ENCODE data around the gene CUL5.
"Not testable (repeated sequence)": the region's sequence is repeated elsewhere in the genome, so short reads cannot be mapped to it uniquely, and the experiment has no call there.

Gene CUL5

DNA sequence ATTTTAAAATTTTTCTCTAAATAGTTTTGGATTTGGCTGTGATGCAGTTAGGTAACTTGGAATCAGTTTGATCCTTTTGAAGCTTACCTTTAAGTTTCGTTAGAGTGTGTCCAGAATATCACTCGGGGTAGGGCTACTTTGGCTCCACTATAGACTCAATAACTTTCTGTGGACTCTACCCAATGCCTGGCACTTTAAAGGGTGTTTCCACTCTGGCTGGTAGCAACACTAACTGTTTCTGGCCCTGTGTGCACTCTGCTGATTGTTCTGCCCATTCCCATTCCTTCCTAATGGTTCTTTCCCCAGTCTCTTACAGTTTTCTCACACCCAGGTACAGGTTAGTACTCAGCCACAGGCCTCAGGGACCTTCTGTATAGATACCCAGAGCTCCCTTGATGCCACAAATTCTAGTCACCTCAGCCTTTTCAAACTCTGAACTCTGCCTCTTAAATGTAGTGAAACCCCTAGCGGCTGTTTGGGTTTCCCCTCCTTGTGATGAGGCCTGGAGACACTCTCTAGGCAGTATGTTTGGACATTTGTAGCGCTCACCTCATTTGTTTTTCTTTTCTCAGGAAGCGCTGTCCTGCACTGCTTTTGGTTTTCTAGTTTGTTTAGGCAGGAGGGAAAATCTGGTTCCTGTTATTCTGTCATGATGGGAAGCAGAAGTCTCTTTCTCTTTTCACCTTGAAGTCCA lies 16.8 kb downstream of the CUL5 start:
- no peak for DNase-seq (ENCODE audit: low spot score)

DNA sequence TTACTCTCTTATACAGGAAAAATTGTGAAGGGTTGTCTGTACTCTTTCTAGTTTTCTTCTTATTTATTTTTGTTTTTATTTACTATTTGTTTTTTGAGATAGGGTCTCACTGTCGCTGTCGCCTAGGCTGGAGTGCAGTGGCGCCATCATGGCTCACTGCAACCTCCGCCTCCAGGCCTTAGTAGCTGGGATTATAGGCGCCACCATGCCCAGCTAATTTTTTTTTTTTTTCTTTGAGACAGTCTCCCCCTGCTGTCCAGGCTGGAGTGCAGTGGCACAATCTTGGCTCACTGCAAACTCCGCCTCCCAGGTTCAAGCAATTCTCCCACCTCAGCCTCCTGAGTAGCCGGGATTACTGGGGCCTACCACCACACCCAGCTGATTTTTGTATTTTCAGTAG lies 18.4 kb downstream of the CUL5 start:
- DNase-seq (ENCODE audit: low spot score), result no peak

DNA sequence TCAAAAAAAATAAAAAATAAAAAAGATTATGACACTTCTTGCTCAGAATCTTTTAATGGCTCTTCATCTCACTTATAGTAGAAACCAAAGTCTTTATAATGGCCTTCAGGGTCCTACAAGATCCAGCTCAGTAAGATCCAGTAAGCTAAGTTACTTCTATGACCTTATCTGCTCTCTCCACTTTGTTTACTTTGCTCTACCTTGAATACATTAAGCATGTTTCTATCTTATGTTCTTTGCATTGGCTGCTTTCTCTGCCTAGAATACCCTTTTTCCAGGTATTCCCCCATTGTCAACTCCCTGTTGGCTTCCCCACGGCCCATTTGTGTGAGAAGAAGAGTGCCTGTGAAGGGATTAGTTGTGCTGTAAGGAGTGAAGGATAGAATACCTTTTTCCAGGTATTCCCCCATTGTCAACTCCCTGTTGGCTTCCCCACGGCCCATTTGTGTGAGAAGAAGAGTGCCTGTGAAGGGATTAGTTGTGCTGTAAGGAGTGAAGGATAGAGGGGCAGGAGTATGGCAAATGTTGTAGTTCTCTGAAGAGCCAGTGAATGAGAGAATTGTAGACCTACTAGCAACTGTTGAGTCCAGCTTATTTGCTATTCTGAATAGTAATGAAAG lies 20.2 kb downstream of the CUL5 start:
- DNase-seq (ENCODE audit: low spot score), result not testable (repeated sequence)

DNA sequence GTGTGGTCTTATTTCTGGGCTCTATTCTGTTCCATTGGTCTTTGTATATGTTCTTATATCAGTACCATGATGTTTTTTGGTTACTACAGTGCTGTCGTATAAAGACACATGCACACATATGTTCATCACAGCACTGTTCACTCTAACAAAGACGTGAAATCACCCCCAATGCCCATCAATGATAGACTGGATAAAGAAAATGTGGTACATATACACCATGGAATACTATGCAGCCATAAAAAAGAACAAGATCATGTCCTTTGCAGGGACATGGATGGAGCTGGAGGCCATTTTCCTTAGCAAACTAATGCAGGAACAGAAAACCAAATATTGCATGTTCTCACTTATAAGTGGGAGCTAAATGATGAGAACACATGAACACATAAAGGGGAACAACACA lies 22.9 kb downstream of the CUL5 start:
- not testable (repeated sequence) for DNase-seq (ENCODE audit: low spot score)

DNA sequence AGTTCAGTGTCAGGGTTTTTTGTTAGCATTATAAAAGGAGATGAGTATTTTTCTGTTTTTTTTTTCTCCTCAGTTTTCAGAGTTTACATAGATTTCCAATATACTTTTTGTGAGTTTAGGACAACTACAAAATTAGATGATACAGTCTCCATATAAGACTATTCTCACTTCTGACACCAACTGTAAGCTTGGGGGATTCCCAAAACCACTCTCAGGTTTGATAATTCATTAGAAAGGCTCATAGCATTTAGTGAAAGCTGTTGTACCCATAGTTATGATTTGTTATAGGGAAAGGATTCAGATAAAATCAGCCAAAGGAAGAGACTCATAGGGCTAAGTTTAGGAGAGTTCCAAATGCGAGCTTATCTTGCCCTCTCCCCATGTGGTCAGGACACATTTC lies 24.1 kb downstream of the CUL5 start:
- DNase-seq (ENCODE audit: low spot score), result no peak

DNA sequence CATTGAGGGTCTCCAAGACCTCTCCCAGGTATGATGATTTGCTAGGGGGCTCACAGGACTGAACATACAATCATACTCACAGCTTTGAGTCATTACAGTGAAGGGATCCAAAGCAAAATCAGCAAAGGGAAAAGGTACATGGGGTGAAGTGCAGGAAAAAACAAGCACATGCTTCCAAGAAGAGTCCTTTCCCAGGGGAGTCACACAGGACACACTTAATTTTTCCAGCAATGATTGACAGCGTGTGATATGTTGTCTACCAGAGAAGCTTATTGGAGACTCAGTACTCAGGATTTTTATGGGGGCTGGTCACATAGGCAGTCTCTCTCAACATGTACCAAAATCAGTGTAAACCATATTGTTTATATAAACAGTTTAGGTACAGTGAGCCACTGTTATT lies 25.3 kb downstream of the CUL5 start:
- DNase-seq (ENCODE audit: low spot score), result no peak

DNA sequence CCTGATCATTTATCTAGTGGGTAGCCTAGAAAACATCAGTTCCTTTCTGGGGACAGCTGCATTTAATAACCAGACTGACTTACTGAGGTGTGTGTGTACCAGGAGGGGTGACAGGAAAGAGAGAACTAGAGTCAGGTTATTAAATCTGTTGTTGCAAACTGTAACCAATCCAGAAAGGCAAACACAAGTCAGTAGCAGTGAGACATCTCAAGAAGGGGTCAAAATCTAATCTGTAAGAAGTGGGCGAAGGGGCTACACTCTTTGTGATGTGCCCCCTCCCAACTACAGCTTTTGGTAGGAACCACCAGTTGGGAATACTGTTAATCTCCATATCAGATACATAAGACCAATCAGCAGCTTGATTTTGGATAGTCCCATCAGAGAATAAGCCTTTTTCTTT lies 26.3 kb downstream of the CUL5 start:
- DNase-seq (ENCODE audit: low spot score), result no peak

DNA sequence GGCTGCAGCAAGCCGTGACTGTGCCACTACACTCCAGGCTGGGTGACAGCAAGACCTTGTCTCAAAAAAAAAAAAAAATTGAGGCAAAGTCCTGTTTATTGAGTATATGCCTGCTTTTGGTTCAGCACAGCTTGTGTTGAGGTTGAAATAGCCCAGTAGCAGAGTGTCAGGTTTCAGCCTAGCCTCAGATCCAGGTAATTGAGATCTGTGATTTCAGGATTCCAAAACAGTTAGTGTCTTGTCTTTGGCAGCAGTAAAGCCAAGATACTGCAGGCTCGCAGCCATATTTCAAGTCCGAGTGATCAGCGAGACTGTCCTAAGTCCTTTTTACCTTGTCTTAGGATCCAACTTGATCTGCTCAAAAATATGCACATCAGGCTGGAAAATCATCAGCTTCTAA lies 27.0 kb downstream of the CUL5 start:
- no peak for DNase-seq (ENCODE audit: low spot score)

DNA sequence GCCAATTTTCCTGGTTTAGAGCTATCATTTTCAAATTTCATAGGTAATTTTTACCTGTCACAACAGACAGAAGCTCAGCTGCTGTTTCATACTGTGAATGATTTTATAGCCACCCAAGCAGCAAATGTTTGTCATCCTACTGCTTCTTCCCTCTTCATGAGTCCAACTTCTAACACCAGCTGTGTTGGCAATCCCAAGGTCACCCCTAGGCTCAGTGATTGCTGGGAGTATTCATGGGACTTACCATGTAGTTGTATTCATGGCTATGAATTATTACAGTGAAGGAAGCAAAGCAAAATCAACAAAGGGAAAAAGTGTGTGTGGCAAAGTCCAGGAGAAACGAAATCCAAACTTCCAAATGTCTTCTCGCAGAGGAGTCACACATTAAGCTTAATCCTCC lies 28.5 kb downstream of the CUL5 start:
- DNase-seq (ENCODE audit: low spot score), result no peak

DNA sequence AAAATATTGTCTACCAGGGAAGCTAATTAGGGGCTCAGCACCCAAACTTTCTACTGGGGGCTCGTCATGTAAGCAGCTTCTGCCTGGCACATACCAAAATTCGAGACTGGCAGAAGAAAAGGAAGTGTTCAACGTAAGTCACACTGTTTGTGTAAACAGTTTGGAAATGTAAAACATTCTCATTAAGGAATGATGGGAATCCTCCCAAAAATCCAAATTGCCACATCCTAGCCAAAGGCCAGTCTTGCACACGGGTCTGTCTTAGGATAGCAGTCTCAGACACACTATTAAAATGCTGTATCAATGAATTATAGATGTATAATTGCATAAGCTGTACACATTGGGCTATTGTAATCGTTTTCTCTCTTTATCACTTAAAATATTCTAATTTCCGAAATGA lies 28.9 kb downstream of the CUL5 start:
- peak; percentile 54 for DNase-seq (ENCODE audit: low spot score)

DNA sequence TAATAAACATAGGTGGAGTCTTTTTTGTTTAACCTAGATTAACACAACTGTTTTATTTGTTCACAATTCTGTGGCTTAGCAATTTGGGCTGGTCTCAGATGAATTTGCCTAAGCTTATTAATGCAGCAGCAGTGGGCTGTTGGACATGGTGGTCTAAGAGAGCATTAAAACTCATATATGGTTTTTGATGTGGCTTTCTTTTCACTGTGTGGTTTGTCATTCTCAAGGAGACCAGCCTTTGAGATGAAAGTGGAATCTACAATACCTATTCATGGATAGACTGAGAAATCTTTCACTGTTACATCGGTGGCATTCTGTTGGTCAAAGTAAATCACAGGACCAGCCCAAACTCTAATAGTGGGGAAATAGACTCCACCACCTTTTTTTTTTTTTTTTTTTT lies 39.6 kb downstream of the CUL5 start:
- no peak for DNase-seq (ENCODE audit: low spot score)

DNA sequence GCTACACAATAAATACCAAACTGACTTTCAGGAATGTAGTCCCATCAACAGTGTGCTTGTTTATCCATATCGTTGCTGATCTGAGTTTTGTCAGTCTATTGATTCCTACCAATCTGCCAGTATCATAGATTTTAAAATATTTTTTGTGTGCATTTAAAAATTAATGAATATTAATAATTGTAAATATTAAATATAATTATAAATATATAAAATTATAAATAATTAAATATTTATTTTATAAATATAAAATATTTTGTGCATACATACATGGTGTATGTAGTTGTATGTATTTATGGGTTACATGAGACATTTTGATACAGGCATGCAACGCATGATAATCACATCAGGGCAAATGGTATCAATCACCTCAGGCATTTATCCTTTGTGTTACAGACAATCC lies 53.6 kb downstream of the CUL5 start:
- DNase-seq (ENCODE audit: low spot score), result no peak

DNA sequence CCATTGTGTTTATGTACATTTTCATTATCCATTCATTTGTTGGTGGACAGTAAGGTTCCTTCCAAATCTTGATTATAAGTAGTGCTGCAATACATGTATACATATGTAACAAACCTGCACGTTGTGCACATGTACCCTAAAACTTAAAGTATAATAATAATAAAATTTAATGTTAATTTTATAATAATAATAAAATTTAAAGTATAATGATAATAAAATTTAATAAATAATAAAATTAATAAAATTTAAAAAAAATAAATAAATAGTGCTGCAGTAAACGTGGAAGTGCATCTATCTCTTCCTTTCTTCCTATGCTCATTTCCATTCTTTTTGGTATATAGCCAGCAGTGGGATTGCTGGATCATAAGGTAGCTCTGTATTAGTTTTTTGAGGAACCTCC lies 54.7 kb downstream of the CUL5 start:
- no peak for DNase-seq (ENCODE audit: low spot score)

DNA sequence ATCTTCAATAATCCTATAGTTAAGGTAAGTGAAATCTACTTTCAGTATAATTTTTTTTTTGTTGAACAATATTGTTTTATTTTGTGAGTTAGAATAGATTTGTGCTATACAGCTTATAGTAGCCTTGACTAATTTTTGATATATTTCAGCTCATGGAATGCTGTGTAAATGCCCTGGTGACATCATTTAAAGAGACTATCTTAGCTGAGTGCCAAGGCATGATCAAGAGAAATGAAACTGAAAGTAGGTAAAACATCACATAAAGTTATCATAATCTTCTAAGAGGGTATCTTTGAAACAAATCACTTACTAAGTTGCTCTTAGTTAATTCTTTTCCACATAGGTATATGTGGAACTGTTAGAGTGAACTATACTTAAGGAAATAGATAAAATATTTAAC lies 61.2 kb downstream of the CUL5 start:
- peak; percentile 40 for DNase-seq (ENCODE audit: low spot score)

DNA sequence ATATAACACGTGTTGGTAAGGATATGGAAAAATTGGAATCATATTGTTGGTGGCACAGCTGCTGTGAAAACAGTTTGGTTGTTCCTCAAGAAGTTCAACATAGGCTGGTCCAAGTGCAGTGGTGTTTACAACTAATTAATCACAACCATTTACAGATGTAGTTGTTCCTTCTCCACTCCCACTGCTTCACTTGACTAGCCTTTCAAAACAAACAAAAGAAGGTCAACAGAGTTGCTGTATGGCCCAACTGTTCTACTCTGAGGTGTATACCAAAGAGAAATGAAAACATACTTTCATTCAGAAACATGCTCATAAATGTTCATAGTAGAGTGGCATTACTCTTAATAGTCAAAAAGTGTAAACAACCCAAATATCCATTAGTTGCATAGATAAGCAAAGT lies 76.1 kb downstream of the CUL5 start:
- no peak for DNase-seq (ENCODE audit: low spot score)

DNA sequence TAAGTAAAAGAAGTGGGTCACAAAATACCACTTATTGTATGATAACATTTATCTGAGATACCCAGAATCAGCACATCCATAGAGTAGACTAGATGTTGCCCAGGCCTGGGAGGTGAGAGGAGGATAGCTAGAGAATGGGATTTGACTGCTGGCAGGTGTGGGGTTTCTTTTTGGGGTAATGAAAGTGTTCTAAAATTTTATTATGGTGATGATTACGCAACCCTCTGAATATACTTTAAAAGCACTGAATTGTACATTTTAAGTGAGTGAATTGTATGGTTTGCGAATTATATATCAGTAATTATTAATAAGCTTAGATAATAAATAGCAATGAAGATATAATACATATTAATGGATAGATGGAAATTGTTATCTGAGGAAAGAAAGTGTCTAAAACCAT lies 77.0 kb downstream of the CUL5 start:
- DNase-seq (ENCODE audit: low spot score), result no peak

DNA sequence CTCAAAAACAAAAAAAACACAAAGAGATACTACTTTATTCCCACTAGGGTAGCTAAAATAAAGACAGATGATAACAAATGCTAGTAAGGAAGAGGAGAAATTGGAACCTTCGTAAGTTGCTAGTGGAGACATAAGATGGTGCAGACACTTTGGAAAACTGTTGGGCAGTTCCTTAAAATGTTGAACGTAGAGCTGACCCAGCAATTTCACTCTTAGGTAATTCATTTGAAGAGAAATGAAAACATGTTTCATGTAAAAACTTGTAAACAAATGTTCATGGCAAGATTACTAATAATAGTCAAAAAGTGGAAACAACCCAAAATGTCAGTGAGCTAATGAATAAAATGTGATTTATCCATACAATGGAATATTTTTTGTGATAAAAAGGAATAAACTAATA lies 83.4 kb downstream of the CUL5 start:
- DNase-seq (ENCODE audit: low spot score), result no peak

DNA sequence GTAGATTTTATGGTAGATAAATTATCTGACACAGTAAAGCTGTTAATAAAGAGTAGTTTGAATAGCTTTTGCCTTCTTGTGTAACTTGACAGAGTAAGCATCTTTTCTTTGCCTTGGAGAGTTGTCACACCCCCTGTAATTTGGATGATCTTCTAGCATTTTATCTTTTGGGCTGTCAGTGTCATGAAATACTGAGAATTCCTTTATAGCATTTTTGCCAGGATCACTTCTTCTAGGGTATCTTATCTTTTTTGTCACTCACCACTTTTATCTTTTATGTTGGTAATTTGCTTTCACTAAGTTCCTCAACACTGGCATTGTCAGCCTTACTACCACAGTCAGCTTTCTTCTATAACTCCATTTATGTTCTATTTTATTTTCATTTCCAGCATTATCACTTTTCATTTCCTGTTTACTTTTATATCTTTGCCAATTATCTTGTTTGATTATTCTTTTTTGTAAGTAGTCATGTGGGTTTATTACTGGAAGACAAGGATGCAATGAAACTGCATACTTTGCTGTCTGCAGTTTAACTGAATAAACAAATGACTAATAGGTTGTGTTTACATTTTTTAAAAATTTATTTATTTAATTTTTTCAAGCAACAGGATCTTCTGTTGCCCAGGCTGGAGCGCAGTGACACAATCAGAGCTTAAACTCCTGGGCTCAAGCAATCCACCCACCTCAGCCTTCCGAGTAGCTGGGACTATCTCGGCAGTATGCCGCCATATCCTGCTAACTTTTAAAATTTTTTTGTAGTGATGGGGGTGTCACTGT lies 84.6 kb downstream of the CUL5 start:
- no peak for DNase-seq (ENCODE audit: low spot score)

DNA sequence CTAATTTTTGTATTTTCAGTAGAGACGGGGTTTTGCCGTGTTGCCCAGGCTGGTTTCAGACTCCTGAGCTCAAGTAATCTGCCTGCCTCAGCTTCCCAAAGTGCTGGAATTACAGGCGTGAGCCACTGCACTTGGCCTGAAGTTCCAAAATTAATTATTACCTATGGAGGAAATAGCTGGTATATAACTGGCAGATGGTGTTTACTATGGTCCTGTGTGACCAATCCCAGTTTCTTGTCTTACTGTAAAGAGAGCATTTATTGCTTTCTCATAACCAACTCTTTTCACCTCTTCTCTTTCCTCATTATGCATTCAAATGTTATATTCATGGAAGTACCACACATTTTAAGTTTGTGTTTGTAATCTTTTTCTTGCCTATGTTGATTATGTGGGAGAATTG lies 88.5 kb downstream of the CUL5 start:
- DNase-seq (ENCODE audit: low spot score), result no peak

DNA sequence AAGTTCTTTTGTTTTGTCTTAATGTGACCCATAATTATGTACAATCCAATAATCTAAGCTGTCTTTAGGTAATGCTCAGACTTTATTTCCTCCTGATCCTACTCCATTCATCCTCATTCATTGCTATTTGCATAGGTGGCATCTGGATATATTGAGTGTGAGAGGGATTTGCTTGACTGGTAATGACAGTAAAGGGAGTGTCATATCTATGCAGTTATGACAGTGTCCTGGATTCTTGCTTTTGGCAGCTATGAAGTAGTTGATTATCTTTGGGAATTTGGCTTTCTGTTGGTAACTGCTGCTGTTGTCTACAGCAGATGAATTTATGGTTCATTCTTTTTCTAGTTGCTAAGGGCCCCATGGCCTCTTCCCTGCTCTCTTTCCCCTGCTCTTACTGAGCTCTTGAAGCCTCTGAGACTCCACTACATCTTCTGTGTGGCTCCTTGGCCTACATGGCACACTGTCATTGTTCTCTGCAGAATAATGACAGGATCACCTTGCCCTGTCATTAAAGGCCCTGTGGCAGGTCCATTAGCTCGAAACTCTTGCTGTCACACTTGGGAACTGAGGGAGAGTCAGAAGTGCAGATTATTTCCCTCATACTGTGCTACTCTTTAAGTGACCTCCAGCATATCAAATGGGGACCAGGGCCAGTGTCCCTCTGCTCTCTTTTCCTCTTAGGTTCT lies 92.5 kb downstream of the CUL5 start:
- no peak for DNase-seq (ENCODE audit: low spot score)

DNA sequence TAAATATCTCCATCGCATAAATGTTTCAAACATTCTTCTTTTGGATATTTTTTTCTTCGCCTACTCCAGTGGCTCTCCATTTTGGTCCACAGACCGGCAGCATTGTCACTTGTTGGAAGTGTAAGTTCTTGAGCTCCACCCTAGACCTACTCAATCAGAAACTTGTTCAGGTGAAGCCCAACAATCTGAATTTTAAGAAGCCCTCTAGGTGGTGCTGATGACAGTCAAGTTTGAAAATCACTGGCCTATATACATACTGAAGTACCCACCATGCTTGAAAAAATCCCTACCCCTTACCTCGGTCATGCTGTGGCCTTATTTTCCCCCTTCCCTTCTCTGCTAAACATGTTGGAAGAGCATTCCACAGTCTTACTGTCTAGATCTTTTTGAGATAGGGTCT lies 102.4 kb downstream of the CUL5 start:
- no peak for DNase-seq (ENCODE audit: low spot score)

DNA sequence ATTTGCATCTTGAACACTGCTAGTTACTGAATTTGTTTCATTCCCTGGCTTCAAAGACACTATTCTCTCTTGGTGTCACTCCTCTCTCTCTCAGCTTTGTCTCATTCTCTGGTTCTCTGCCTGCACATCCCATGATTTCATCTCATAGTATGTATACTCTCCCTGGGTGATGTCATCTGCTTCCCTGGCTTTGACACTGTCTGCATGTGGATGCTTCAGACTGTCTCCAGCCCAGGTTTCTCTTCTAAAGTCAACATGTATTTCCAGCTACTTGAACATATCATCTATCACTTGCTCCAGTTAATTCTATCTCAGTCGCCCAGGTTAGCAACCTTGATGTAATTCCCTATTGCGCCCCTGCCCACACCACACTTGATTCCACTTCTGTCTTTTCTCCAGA lies 103.4 kb downstream of the CUL5 start:
- no peak for DNase-seq (ENCODE audit: low spot score)

Measured in AG08395 (cell line).